Activated naive CD8-positive, alpha-beta T cell treated with anti-CD3 and anti-CD28 coated beads, Interleukin-2, amount 50 U/mL, for 16 hours (primary cell): ENCODE results near the gene PPP1R2.
"Not testable (repeated sequence)": the region's sequence is repeated elsewhere in the genome, so short reads cannot be mapped to it uniquely, and the experiment has no call there.

Experiments used
- DNase-seq: peaks from one replicate; pipeline ENCODE4 v3.0.0-alpha.2; 2020; ENCODE audit warnings: low read depth, low spot score

Gene PPP1R2

GRCh38 chr3:195537995-195538394, 5.1 kb downstream of the PPP1R2 start:
- no peak for DNase-seq

GRCh38 chr3:195535293-195535692, 7.8 kb downstream of the PPP1R2 start:
- no peak for DNase-seq

GRCh38 chr3:195532834-195533233, 10.3 kb downstream of the PPP1R2 start:
- no peak for DNase-seq

GRCh38 chr3:195532345-195532744, 10.8 kb downstream of the PPP1R2 start:
- no peak for DNase-seq

- DNase-seq = no peak
Measured at GRCh38 chr3:195531683-195532082, 11.4 kb downstream of the PPP1R2 start.

GRCh38 chr3:195526492-195526891, 16.6 kb downstream of the PPP1R2 start:
- no peak for DNase-seq

- no peak for DNase-seq
Measured at GRCh38 chr3:195524171-195524896, 18.8 kb downstream of the PPP1R2 start.

GRCh38 chr3:195522254-195523023, 20.7 kb downstream of the PPP1R2 start:
- no peak for DNase-seq

- DNase-seq = no peak
Measured at GRCh38 chr3:195517030-195517429, 26.1 kb downstream of the PPP1R2 start.

- not testable (repeated sequence) for DNase-seq
Measured at GRCh38 chr3:195514610-195515235, 28.4 kb downstream of the PPP1R2 start.

GRCh38 chr3:195512798-195513345, 30.3 kb downstream of the PPP1R2 start:
- no peak for DNase-seq

- no peak for DNase-seq
Measured at GRCh38 chr3:195511136-195511535, 32.0 kb downstream of the PPP1R2 start.

- DNase-seq = no peak
Measured at GRCh38 chr3:195508185-195508584, 34.9 kb downstream of the PPP1R2 start.

- DNase-seq = no peak
Measured at GRCh38 chr3:195475614-195476013, 67.5 kb downstream of the PPP1R2 start.

GRCh38 chr3:195475116-195475515, 68.0 kb downstream of the PPP1R2 start:
- not testable (repeated sequence) for DNase-seq

- no peak for DNase-seq
Measured at GRCh38 chr3:195468841-195469240, 74.3 kb downstream of the PPP1R2 start.

- DNase-seq = no peak
Measured at GRCh38 chr3:195468391-195468776, 74.7 kb downstream of the PPP1R2 start.

GRCh38 chr3:195467641-195468390, 75.3 kb downstream of the PPP1R2 start:
- DNase-seq = no peak

- no peak for DNase-seq
Measured at GRCh38 chr3:195466251-195466650, 76.9 kb downstream of the PPP1R2 start.
